T-helper 17 cell (primary cell): ENCODE data around the gene KCNQ5. TPM values are rescaled to one million over a fixed set of nuclear protein-coding genes. Genes with fewer than 3 reads are reported as not detected.

ENCODE experiments used
- ATAC-seq: fragments of 150-1000 bp; cut with Tn5 transposase; 2 replicates; pipeline ENCODE4 v1.10.0; 2021; ENCODE audit warnings: mild to moderate bottlenecking, moderate library complexity
- DNase-seq, 3 donors: peaks; one replicate each; pipeline versions ENCODE4 v3.0.0 to v3.0.0-alpha.2; 2020 to 2021
- H3K9me3 ChIP-seq: one replicate; pipeline ENCODE4 v1.7.0; 2013; ENCODE audit warnings: low read length, mild to moderate bottlenecking; ENCODE audit not compliant: control insufficient read depth, poor library complexity, severe bottlenecking
- H3K27ac Mint-ChIP-seq: one replicate; pipeline ENCODE4 v1.8.0; 2022; ENCODE audit warnings: mild to moderate bottlenecking, moderate library complexity, mixed read lengths
- H3K27me3 Mint-ChIP-seq: one replicate; pipeline ENCODE4 v1.8.0; 2022; ENCODE audit warnings: mixed read lengths
- H3K36me3 Mint-ChIP-seq: one replicate; pipeline ENCODE4 v1.8.0; 2022; ENCODE audit warnings: low read depth, mixed read lengths
- H3K4me1 Mint-ChIP-seq: one replicate; pipeline ENCODE4 v1.8.0; 2022; ENCODE audit warnings: mild to moderate bottlenecking, mixed read lengths
- H3K4me3 Mint-ChIP-seq: one replicate; pipeline ENCODE4 v1.8.0; 2022; ENCODE audit warnings: mild to moderate bottlenecking, moderate library complexity, mixed read lengths
- total RNA-seq, 4 donors: library from RNA in 2 of 4; stranded (reverse) in 2 of 4; gene quantifications; one replicate each; pipeline ENCODE4 v1.2.3 and lab custom pipeline; 2022 to 2026

Gene KCNQ5
- total RNA-seq, 2 donors from 2014 or later, result 1.5 to 3.3 TPM

GRCh38 chr6:73036689-73037088 is 414.8 kb downstream of the KCNQ5 start:
- H3K4me1 Mint-ChIP-seq, result no peaks in the 10 kb centered on the region
- no peaks in the 10 kb centered on the region for H3K36me3 Mint-ChIP-seq
- DNase-seq (no peak), ATAC-seq (no peak)
- H3K4me3 Mint-ChIP-seq, result no peak overlapping the region
- H3K9me3 ChIP-seq, result peaks cover 6% of the 10 kb centered on the region
- H3K27ac Mint-ChIP-seq, result no peak overlapping the region
- H3K27me3 Mint-ChIP-seq, result peaks cover 4% of the 10 kb centered on the region

- Mint-ChIP-seq H3K27me3 (no peaks in the 10 kb centered on the region), H3K4me1 (no peaks in the 10 kb centered on the region), H3K27ac (no peak overlapping the region), H3K36me3 (no peaks in the 10 kb centered on the region), H3K4me3 (no peak overlapping the region)
- peaks cover 6% of the 10 kb centered on the region for H3K9me3 ChIP-seq
- no peak for DNase-seq
- no peak for ATAC-seq
These were observed 419.2 kb downstream of the KCNQ5 start for GRCh38 chr6:73041051-73041450.

GRCh38 chr6:73042892-73043291 is 421.0 kb downstream of the KCNQ5 start:
- Mint-ChIP-seq H3K27ac (no peak overlapping the region), H3K27me3 (peaks cover 1% of the 10 kb centered on the region), H3K4me3 (no peak overlapping the region), H3K36me3 (no peaks in the 10 kb centered on the region), H3K4me1 (no peaks in the 10 kb centered on the region)
- H3K9me3 ChIP-seq, result peaks cover 6% of the 10 kb centered on the region
- ATAC-seq (no peak), DNase-seq (no peak)

- peaks cover 6% of the 10 kb centered on the region for H3K9me3 ChIP-seq
- H3K36me3 Mint-ChIP-seq, result no peaks in the 10 kb centered on the region
- H3K4me3 Mint-ChIP-seq, result no peak overlapping the region
- H3K4me1 Mint-ChIP-seq, result peaks cover 2% of the 10 kb centered on the region
- DNase-seq, result no peak
- H3K27ac Mint-ChIP-seq, result no peak overlapping the region
- ATAC-seq, result no peak
- H3K27me3 Mint-ChIP-seq, result peaks cover 6% of the 10 kb centered on the region
These were observed 421.6 kb downstream of the KCNQ5 start for GRCh38 chr6:73043446-73043845.

GRCh38 chr6:73045609-73046008 is 423.7 kb downstream of the KCNQ5 start:
- no peaks in the 10 kb centered on the region for H3K9me3 ChIP-seq
- DNase-seq, result no peak
- Mint-ChIP-seq H3K27me3 (peaks cover 6% of the 10 kb centered on the region), H3K4me1 (peaks cover 2% of the 10 kb centered on the region), H3K27ac (no peak overlapping the region), H3K36me3 (no peaks in the 10 kb centered on the region), H3K4me3 (no peak overlapping the region)
- ATAC-seq, result no peak

GRCh38 chr6:73047801-73048200 is 425.9 kb downstream of the KCNQ5 start:
- no peak for ATAC-seq
- peaks cover 2% of the 10 kb centered on the region for H3K4me1 Mint-ChIP-seq

GRCh38 chr6:73049971-73050594 is 428.2 kb downstream of the KCNQ5 start:
- ATAC-seq (no peak), DNase-seq (no peak)
- peaks cover 2% of the 10 kb centered on the region for H3K4me1 Mint-ChIP-seq
- no peak overlapping the region for H3K27ac Mint-ChIP-seq
- H3K36me3 Mint-ChIP-seq, result no peaks in the 10 kb centered on the region
- H3K4me3 Mint-ChIP-seq, result no peak overlapping the region
- H3K9me3 ChIP-seq, result no peaks in the 10 kb centered on the region
- H3K27me3 Mint-ChIP-seq, result peaks cover 6% of the 10 kb centered on the region

More at GRCh38 chr6:73047801-73048200, 425.9 kb downstream of the KCNQ5 start:
- no peak overlapping the region for H3K4me3 Mint-ChIP-seq
- H3K27ac Mint-ChIP-seq, result no peak overlapping the region
- no peaks in the 10 kb centered on the region for H3K36me3 Mint-ChIP-seq
- H3K27me3 Mint-ChIP-seq, result peaks cover 6% of the 10 kb centered on the region
- no peak for DNase-seq
- no peaks in the 10 kb centered on the region for H3K9me3 ChIP-seq

- Mint-ChIP-seq H3K4me3 (no peak overlapping the region), H3K36me3 (no peaks in the 10 kb centered on the region), H3K27ac (no peak overlapping the region), H3K4me1 (peaks cover 2% of the 10 kb centered on the region), H3K27me3 (peaks cover 6% of the 10 kb centered on the region)
- no peaks in the 10 kb centered on the region for H3K9me3 ChIP-seq
- ATAC-seq (no peak), DNase-seq (no peak)
These were observed 428.8 kb downstream of the KCNQ5 start for GRCh38 chr6:73050706-73051105.

GRCh38 chr6:73051147-73051546 is 429.3 kb downstream of the KCNQ5 start:
- peaks cover 2% of the 10 kb centered on the region for H3K4me1 Mint-ChIP-seq
- DNase-seq (no peak), ATAC-seq (no peak)
- H3K27ac Mint-ChIP-seq, result no peak overlapping the region
- H3K4me3 Mint-ChIP-seq, result no peak overlapping the region
- no peaks in the 10 kb centered on the region for H3K9me3 ChIP-seq
- peaks cover 6% of the 10 kb centered on the region for H3K27me3 Mint-ChIP-seq
- no peaks in the 10 kb centered on the region for H3K36me3 Mint-ChIP-seq

GRCh38 chr6:73054958-73055357 is 433.1 kb downstream of the KCNQ5 start:
- Mint-ChIP-seq H3K4me1 (no peaks in the 10 kb centered on the region), H3K27ac (no peak overlapping the region), H3K36me3 (no peaks in the 10 kb centered on the region), H3K27me3 (no peaks in the 10 kb centered on the region), H3K4me3 (no peak overlapping the region)
- DNase-seq (no peak), ATAC-seq (no peak)
- H3K9me3 ChIP-seq, result no peaks in the 10 kb centered on the region

- DNase-seq (no peak), ATAC-seq (no peak)
- no peak overlapping the region for H3K4me3 Mint-ChIP-seq
- no peaks in the 10 kb centered on the region for H3K9me3 ChIP-seq
- no peaks in the 10 kb centered on the region for H3K4me1 Mint-ChIP-seq
- no peak overlapping the region for H3K27ac Mint-ChIP-seq
- no peaks in the 10 kb centered on the region for H3K27me3 Mint-ChIP-seq
- no peaks in the 10 kb centered on the region for H3K36me3 Mint-ChIP-seq
These were observed 436.9 kb downstream of the KCNQ5 start for GRCh38 chr6:73058736-73059135.

GRCh38 chr6:73062130-73062529 is 440.3 kb downstream of the KCNQ5 start:
- DNase-seq (no peak), ATAC-seq (no peak)
- H3K27ac Mint-ChIP-seq, result no peak overlapping the region
- H3K36me3 Mint-ChIP-seq, result no peaks in the 10 kb centered on the region
- H3K27me3 Mint-ChIP-seq, result no peaks in the 10 kb centered on the region
- H3K9me3 ChIP-seq, result no peaks in the 10 kb centered on the region
- no peaks in the 10 kb centered on the region for H3K4me1 Mint-ChIP-seq
- no peak overlapping the region for H3K4me3 Mint-ChIP-seq

- H3K9me3 ChIP-seq, result no peaks in the 10 kb centered on the region
- no peak overlapping the region for H3K27ac Mint-ChIP-seq
- no peaks in the 10 kb centered on the region for H3K36me3 Mint-ChIP-seq
- H3K27me3 Mint-ChIP-seq, result no peaks in the 10 kb centered on the region
- H3K4me3 Mint-ChIP-seq, result no peak overlapping the region
- no peaks in the 10 kb centered on the region for H3K4me1 Mint-ChIP-seq
- ATAC-seq (no peak), DNase-seq (no peak)
These were observed 441.0 kb downstream of the KCNQ5 start for GRCh38 chr6:73062837-73063236.

GRCh38 chr6:73064266-73064665 is 442.4 kb downstream of the KCNQ5 start:
- Mint-ChIP-seq H3K36me3 (no peaks in the 10 kb centered on the region), H3K4me1 (no peaks in the 10 kb centered on the region), H3K27ac (no peak overlapping the region), H3K27me3 (no peaks in the 10 kb centered on the region), H3K4me3 (no peak overlapping the region)
- ATAC-seq (no peak), DNase-seq (no peak)
- no peaks in the 10 kb centered on the region for H3K9me3 ChIP-seq
